GM10266 (cell line): Measurements from ENCODE around the gene LARGE1.

Experiments
- DNase-seq: peaks from one replicate; pipeline ENCODE4 v3.0.0; 2012; ENCODE audit errors: extremely low spot score
- CTCF ChIP-seq: IDR thresholded peaks from 2 replicates; pipeline ENCODE4 v1.5.1; 2012; ENCODE audit warnings: mild to moderate bottlenecking, low read depth; ENCODE audit not compliant: control insufficient read depth, insufficient read depth; ENCODE audit errors: missing control alignments

The LARGE1 gene

GRCh38 chr22:33456511-33456910 lies 463.8 kb downstream of the LARGE1 start:
- no peak for TF ChIP-seq CTCF
- DNase-seq = no peak

GRCh38 chr22:33455036-33455435 lies 465.2 kb downstream of the LARGE1 start:
- TF ChIP-seq CTCF = no peak
- no peak for DNase-seq

- DNase-seq = no peak
- no peak for TF ChIP-seq CTCF
Measured at GRCh38 chr22:33451866-33452469, 468.3 kb downstream of the LARGE1 start.

- no peak for TF ChIP-seq CTCF
- DNase-seq = no peak
Measured at GRCh38 chr22:33450756-33451155, 469.5 kb downstream of the LARGE1 start.

- no peak for TF ChIP-seq CTCF
- DNase-seq = no peak
Measured at GRCh38 chr22:33447733-33448132, 472.5 kb downstream of the LARGE1 start.

GRCh38 chr22:33443683-33444082 lies 476.6 kb downstream of the LARGE1 start:
- DNase-seq = no peak

More at GRCh38 chr22:33443683-33444082, 476.6 kb downstream of the LARGE1 start:
- no peak for TF ChIP-seq CTCF
